22Rv1 (cell line): ENCODE results near the gene MS4A7.

Experiments
- ZFX ChIP-seq: fragments of 450-650 bp; IDR thresholded peaks from 2 replicates; pipeline ENCODE4 v1.6.1; 2017; ENCODE audit warnings: antibody characterized with exemption, borderline replicate concordance
- TF ChIP-seq, protein P1 (sequence below): fragments of 450-650 bp; IDR thresholded peaks from 2 replicates; pipeline ENCODE4 v1.5.1; 2017; ENCODE audit warnings: mild to moderate bottlenecking

DNA sequence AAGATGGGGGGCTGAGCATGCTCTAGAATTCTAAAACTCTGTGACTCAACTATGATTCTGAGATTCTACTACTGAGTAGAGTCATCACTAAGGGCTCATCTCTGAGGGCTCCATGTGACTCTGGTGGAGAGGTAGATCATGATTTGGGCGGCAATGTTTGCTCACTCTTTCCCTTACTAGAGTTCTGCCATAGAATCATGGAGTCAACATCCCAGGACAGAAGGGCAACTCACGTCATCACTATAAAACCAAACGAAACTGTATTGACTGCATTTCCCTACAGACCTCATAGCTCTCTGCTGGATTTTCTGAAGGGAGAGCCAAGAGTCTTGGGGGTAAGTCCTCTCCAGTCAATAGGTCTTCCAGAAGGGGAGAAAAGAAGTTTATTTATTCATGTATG is 18.1 kb downstream of the MS4A7 start, which contains the start of gene MS4A14:
- TF ChIP-seq, protein P1, sequence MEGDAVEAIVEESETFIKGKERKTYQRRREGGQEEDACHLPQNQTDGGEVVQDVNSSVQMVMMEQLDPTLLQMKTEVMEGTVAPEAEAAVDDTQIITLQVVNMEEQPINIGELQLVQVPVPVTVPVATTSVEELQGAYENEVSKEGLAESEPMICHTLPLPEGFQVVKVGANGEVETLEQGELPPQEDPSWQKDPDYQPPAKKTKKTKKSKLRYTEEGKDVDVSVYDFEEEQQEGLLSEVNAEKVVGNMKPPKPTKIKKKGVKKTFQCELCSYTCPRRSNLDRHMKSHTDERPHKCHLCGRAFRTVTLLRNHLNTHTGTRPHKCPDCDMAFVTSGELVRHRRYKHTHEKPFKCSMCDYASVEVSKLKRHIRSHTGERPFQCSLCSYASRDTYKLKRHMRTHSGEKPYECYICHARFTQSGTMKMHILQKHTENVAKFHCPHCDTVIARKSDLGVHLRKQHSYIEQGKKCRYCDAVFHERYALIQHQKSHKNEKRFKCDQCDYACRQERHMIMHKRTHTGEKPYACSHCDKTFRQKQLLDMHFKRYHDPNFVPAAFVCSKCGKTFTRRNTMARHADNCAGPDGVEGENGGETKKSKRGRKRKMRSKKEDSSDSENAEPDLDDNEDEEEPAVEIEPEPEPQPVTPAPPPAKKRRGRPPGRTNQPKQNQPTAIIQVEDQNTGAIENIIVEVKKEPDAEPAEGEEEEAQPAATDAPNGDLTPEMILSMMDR = no peak
- TF ChIP-seq ZFX = no peak
